MM.1S (cell line): ENCODE results near the gene OLFML1.

Source experiments
- DNase-seq: peaks from one replicate; pipeline ENCODE4 v3.0.0-alpha.2; 2015
- H2AFZ ChIP-seq: fragments of 300-600 bp; sonication (generic); 2 replicates; pipeline ENCODE4 v1.6.0; 2016; ENCODE audit warnings: antibody characterized with exemption, low read length
- H3F3A ChIP-seq: fragments of 300-600 bp; sonication (generic); 2 replicates; pipeline ENCODE4 v1.6.1; 2016; ENCODE audit warnings: mild to moderate bottlenecking, antibody characterized with exemption, low read length, moderate library complexity, mixed read lengths; ENCODE audit not compliant: insufficient read depth
- H3K27ac ChIP-seq: fragments of 300-600 bp; sonication (generic); 2 replicates; pipeline ENCODE4 v1.5.1; 2016; ENCODE audit warnings: mild to moderate bottlenecking, low read length
- H3K27me3 ChIP-seq: fragments of 300-600 bp; sonication (generic); replicated peaks from 2 replicates; pipeline ENCODE4 v1.6.0; 2016; ENCODE audit warnings: low read length; ENCODE audit not compliant: insufficient read depth
- H3K36me3 ChIP-seq: fragments of 300-600 bp; sonication (generic); replicated peaks from 2 replicates; pipeline ENCODE4 v1.6.1; 2016; ENCODE audit warnings: mild to moderate bottlenecking, low read length, mixed read lengths; ENCODE audit not compliant: insufficient read depth
- H3K4me1 ChIP-seq: fragments of 300-600 bp; sonication (generic); 2 replicates; pipeline ENCODE4 v1.6.1; 2016; ENCODE audit warnings: low read length, mixed read lengths
- H3K4me2 ChIP-seq: fragments of 300-600 bp; sonication (generic); 2 replicates; pipeline ENCODE4 v1.6.0; 2016; ENCODE audit warnings: low read depth, low read length
- H3K4me3 ChIP-seq: fragments of 300-600 bp; sonication (generic); 2 replicates; pipeline ENCODE4 v1.5.1; 2016; ENCODE audit warnings: low read length, mixed read lengths
- H3K79me2 ChIP-seq: fragments of 300-600 bp; sonication (generic); 2 replicates; pipeline ENCODE4 v1.6.1; 2016; ENCODE audit warnings: mixed run types, low read length, mixed read lengths
- H3K9ac ChIP-seq: fragments of 300-600 bp; sonication (generic); 2 replicates; pipeline ENCODE4 v1.6.1; 2016; ENCODE audit warnings: low read length, mixed read lengths
- H3K9me2 ChIP-seq: fragments of 300-600 bp; sonication (generic); replicated peaks from 2 replicates; pipeline ENCODE4 v1.6.1; 2016; ENCODE audit warnings: mild to moderate bottlenecking, low read length, mixed read lengths; ENCODE audit not compliant: insufficient read depth
- H3K9me3 ChIP-seq: fragments of 300-600 bp; sonication (generic); replicated peaks from 2 replicates; pipeline ENCODE4 v1.6.1; 2016; ENCODE audit warnings: mild to moderate bottlenecking, low read length, mixed read lengths; ENCODE audit not compliant: insufficient read depth
- H4K20me1 ChIP-seq: fragments of 300-600 bp; sonication (generic); 2 replicates; pipeline ENCODE4 v1.6.1; 2016; ENCODE audit warnings: mild to moderate bottlenecking, low read length, moderate library complexity, mixed read lengths; ENCODE audit not compliant: insufficient read depth
- CTCF ChIP-seq: fragments of 300-600 bp; sonication (generic); IDR thresholded peaks from 2 replicates; pipeline ENCODE4 v1.5.1; 2016; ENCODE audit warnings: antibody characterized with exemption, low read length, mixed read lengths
- EZH2 ChIP-seq: fragments of 300-600 bp; sonication (generic); optimal IDR thresholded peaks from 2 replicates; pipeline ENCODE3; 2017; ENCODE audit warnings: low read depth, mild to moderate bottlenecking, antibody characterized with exemption, low read length, mixed read lengths
- EZH2phosphoT487 ChIP-seq: fragments of 300-600 bp; sonication (generic); IDR thresholded peaks from 2 replicates; pipeline ENCODE4 v1.6.1; 2018; ENCODE audit warnings: antibody characterized with exemption, low read length

The OLFML1 gene

GRCh38 chr11:7490054-7490453 is 4.7 kb downstream of the OLFML1 start:
- Histone ChIP-seq H2AFZ (no peak overlapping the region), H3K27ac (no peak overlapping the region), H3K9me2 (no peaks in the 10 kb centered on the region), H3F3A (no peaks in the 10 kb centered on the region), H3K36me3 (no peaks in the 10 kb centered on the region), H3K9me3 (no peaks in the 10 kb centered on the region), H4K20me1 (no peaks in the 10 kb centered on the region), H3K4me3 (no peak overlapping the region), H3K4me2 (no peak overlapping the region), H3K27me3 (no peaks in the 10 kb centered on the region), H3K9ac (no peak overlapping the region), H3K79me2 (no peaks in the 10 kb centered on the region), H3K4me1 (no peaks in the 10 kb centered on the region)
- no peak for DNase-seq
- TF ChIP-seq CTCF = no peak
- no peak for TF ChIP-seq EZH2
- no peak for TF ChIP-seq EZH2phosphoT487

GRCh38 chr11:7490535-7490934 is 5.2 kb downstream of the OLFML1 start:
- Histone ChIP-seq H4K20me1 (no peaks in the 10 kb centered on the region), H3K9me2 (no peaks in the 10 kb centered on the region), H3K4me1 (no peaks in the 10 kb centered on the region), H3K27me3 (no peaks in the 10 kb centered on the region), H3K9me3 (no peaks in the 10 kb centered on the region), H2AFZ (no peak overlapping the region), H3F3A (no peaks in the 10 kb centered on the region), H3K36me3 (no peaks in the 10 kb centered on the region), H3K79me2 (no peaks in the 10 kb centered on the region), H3K4me3 (no peak overlapping the region), H3K4me2 (no peak overlapping the region), H3K9ac (no peak overlapping the region), H3K27ac (no peak overlapping the region)
- DNase-seq = no peak
- TF ChIP-seq EZH2phosphoT487 = no peak
- TF ChIP-seq CTCF = no peak
- TF ChIP-seq EZH2 = no peak

DNA sequence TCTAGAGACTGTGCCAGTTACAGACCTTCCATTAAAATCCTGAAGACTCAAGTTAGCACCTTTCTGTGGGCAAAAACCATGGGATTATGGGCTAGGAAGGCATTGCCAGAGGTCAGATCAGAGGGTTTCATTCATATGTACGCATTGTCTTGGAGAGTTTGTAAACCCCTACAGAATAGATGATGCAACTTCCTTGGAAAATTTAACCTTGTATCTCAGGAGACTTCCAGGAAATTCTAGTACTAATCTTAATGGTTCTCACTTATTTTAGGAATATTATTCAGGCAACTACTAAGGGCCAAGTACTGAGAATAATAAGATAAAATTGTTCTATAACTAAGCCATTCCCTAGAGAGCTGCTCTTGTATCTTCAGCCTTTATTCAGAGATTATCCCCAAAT is 6.9 kb downstream of the OLFML1 start:
- H3K79me2 ChIP-seq = no peaks in the 10 kb centered on the region
- no peaks in the 10 kb centered on the region for H3K27me3 ChIP-seq
- no peaks in the 10 kb centered on the region for H3F3A ChIP-seq
- H3K4me1 ChIP-seq = no peaks in the 10 kb centered on the region
- H3K4me3 ChIP-seq = no peak overlapping the region
- no peak overlapping the region for H3K27ac ChIP-seq
- no peak overlapping the region for H2AFZ ChIP-seq
- no peaks in the 10 kb centered on the region for H3K36me3 ChIP-seq
- H3K4me2 ChIP-seq = no peak overlapping the region
- no peaks in the 10 kb centered on the region for H3K9me2 ChIP-seq
- no peaks in the 10 kb centered on the region for H3K9me3 ChIP-seq
- no peaks in the 10 kb centered on the region for H4K20me1 ChIP-seq
- no peak for TF ChIP-seq CTCF
- no peak for TF ChIP-seq EZH2
- TF ChIP-seq EZH2phosphoT487 = no peak
- H3K9ac ChIP-seq = no peak overlapping the region
- no peak for DNase-seq
